Mucosa of descending colon (tissue), 3 donors: ENCODE data around the gene ITPK1. TPM values are rescaled to one million over a fixed set of nuclear protein-coding genes. Genes with fewer than 3 reads are reported as not detected.

ENCODE experiments used
- ATAC-seq: fragments of 200-7000 bp; cut with Tn5 transposase; one replicate; pipeline ENCODE4 v1.9.1; 2020; ENCODE audit warnings: mild to moderate bottlenecking, moderate library complexity
- DNase-seq, 3 donors: peaks; one replicate each; pipeline ENCODE4 v3.0.0-alpha.2; 2020
- H3K36me3 ChIP-seq: fragments of 200-600 bp; one replicate; pipeline ENCODE4 v1.8.0; 2021; ENCODE audit warnings: low read depth, mild to moderate bottlenecking
- H3K4me1 ChIP-seq: fragments of 200-600 bp; one replicate; pipeline ENCODE4 v1.8.0; 2021; ENCODE audit warnings: low read depth, mild to moderate bottlenecking
- H3K4me3 ChIP-seq: fragments of 200-600 bp; one replicate; pipeline ENCODE4 v1.8.0; 2021; ENCODE audit warnings: mild to moderate bottlenecking
- H3K9me3 ChIP-seq: fragments of 200-600 bp; one replicate; pipeline ENCODE4 v1.8.0; 2021; ENCODE audit warnings: mild to moderate bottlenecking
- intact Hi-C, 2 donors: fragments of 100-400 bp; cut with DNase I in 1 of 2; cut with micrococcal nuclease in 1 of 2; formaldehyde crosslinking; loops; one replicate each; pipeline versions ENCODE4 v1.11.0 to v1.11.1; 2022; cut with DNase I, micrococcal nuclease
- total RNA-seq, 3 donors: library from RNA; stranded (reverse); fragmentation: NEBNext Ultra II Directional in 2 of 3; extraction: Animal tissue kit (Norgen Biotek cat#: 25700) in 2 of 3; gene quantifications; one replicate each; pipeline versions ENCODE4 v1.2.1 to v1.2.4, GENCODE V29; 2021 to 2023
- TF ChIP-seq, protein P1 (sequence below): fragments of 200-600 bp; IDR thresholded peaks from one replicate; pipeline ENCODE4 v1.8.0; 2022; ENCODE audit warnings: antibody characterized with exemption, mild to moderate bottlenecking
- donor health status: DM: no; HTN: no; CAD: no; lungs with moderate emphysema.
- donor health status: DM: no; HTN: no; CAD: no.
- donor health status: DM: no; HTN: yes; CAD: no.

ITPK1 gene
- total RNA-seq, 3 donors from 2014 or later = 134 to 165 (median 152) TPM

DNA sequence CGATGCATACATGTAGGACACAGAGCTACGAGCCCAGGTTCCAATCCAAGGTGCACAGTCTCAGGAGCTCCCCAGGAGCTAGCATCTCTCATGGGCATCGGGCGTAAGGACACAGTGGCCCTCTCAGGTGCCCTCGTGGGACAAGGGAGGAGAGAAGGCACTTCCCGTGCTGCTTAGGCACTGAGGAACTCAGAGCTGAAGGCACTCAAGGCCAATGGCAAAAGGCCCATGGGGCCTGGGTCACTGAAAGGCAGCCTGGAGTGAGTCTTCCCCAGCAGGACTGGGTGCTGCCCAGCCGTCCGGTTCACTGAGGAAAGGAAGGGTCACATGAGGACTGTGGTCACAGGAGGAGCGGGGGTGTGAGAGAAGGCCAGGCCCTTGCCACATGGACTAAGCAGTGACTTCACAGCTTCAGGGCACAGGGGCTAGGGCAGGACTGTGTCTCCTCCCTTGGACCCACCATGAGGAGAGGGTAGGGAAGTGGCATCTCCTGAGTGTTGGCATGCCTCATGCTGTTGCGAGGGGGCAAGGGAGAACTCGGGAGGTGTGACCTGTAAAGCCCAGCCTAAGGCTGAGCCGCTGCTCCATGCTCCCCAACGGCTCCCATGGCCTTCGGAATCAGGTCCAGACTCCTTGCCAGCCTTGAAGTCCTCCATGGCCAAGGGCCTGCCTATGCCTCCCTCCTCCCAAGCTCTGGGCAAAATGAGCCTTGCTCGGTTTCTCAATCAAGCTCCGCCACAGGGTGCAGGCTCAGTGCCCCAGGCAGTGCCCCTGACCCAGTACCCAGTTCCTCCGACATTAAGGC lies 141.0 kb downstream of the ITPK1 start:
- intact Hi-C loops = no loop called here
- Histone ChIP-seq H3K4me1 (no peaks in the 10 kb centered on the region), H3K4me3 (no peak overlapping the region), H3K36me3 (no peaks in the 10 kb centered on the region), H3K9me3 (peaks cover 24% of the 10 kb centered on the region)
- TF ChIP-seq, protein P1, sequence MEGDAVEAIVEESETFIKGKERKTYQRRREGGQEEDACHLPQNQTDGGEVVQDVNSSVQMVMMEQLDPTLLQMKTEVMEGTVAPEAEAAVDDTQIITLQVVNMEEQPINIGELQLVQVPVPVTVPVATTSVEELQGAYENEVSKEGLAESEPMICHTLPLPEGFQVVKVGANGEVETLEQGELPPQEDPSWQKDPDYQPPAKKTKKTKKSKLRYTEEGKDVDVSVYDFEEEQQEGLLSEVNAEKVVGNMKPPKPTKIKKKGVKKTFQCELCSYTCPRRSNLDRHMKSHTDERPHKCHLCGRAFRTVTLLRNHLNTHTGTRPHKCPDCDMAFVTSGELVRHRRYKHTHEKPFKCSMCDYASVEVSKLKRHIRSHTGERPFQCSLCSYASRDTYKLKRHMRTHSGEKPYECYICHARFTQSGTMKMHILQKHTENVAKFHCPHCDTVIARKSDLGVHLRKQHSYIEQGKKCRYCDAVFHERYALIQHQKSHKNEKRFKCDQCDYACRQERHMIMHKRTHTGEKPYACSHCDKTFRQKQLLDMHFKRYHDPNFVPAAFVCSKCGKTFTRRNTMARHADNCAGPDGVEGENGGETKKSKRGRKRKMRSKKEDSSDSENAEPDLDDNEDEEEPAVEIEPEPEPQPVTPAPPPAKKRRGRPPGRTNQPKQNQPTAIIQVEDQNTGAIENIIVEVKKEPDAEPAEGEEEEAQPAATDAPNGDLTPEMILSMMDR = no peak
- ATAC-seq (no peak), DNase-seq (peak in 1 of 3 donors; percentile 20)

DNA sequence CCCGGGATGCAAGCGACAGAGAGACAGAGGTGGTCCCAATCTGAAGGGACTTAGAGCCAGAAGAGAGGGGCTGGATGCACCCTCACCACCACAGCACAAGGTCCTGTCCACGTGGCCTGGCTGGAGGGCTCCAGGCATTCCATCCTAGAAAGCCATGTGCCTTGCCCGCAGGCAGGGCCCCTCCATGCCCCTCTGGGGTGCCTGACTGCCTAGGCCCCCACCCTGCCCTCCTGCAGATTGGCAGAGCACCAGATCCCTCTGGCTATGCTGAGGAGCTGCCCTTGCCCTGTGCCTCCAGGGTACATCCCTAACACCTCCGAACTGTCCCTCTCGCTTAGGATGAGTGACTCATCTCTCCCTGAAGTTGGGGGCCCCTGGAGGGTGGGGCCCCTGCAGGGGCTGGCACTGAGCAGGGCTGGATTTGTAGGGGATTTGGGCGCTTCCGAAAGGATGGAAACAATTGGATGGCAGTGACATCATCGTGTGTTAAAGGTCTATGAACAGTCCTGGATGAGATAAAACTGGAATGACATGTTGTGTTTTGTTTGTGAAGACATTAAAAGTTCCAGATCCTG lies 141.8 kb downstream of the ITPK1 start:
- DNase-seq (no peak), ATAC-seq (peak; percentile 9)
- Histone ChIP-seq H3K4me3 (no peak overlapping the region), H3K9me3 (peaks cover 16% of the 10 kb centered on the region), H3K36me3 (no peaks in the 10 kb centered on the region), H3K4me1 (no peaks in the 10 kb centered on the region)
- intact Hi-C loops = no loop called here
- TF ChIP-seq, protein P1 = no peak

DNA sequence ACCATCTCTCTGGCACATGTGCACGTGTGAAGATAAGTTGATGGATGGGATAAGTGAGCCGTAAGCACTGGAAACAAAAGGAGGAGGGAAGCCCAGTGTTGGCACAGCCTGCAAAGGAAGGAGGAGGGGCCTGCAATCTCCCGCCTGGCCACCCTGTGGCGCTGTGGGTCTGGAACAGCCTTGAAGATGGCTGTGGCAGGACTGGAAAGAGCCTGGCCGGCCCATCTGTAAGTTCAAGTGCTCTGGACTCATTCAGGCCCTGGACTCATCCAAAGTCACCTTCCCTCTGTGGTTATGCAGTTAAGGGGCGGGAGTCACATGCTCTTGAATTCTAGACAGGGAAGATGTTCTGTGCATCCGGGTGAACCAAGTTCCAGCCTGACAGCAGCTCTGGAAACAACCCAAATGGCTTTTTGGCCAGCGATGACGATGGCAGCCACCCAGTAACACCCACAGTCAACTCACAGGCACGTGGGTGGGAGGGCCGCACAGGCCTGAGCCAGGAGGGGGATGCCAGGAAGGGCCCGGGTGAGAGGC lies 142.4 kb downstream of the ITPK1 start:
- Histone ChIP-seq H3K36me3 (no peaks in the 10 kb centered on the region), H3K4me3 (no peak overlapping the region), H3K9me3 (peaks cover 11% of the 10 kb centered on the region), H3K4me1 (no peaks in the 10 kb centered on the region)
- intact Hi-C loops = no loop called here
- ATAC-seq (peak; percentile 86), DNase-seq (peak; percentile 71 to 83 (median 80))
- TF ChIP-seq, protein P1 = peak; percentile 57

DNA sequence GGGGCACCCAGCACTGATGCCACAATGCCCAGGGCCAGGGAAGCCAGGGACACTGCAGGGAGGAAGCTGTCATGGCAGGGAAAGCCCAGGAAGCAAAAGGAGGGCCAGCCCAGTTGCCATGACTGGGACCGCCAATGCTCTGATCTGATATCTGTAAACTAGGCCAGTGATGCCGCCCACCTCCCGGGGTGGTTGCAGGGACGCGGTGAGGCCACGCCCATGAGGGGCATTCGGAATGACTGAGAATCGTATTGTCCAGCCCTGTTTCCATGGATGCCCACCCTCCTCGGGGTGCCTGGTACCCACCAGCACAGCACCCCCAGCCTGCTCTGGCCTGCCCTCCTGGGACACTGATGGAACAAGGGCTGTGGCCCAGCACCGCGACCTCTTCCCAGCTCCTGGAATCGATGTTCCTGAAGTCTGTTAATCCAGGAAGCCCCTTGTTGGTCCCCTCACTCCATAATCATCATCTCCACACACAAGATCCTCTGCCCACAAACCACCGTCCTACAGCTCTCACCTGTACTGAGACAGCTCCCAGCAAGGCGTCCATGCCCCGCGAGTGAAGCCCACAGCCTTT lies 144.0 kb downstream of the ITPK1 start:
- Histone ChIP-seq H3K36me3 (no peaks in the 10 kb centered on the region), H3K9me3 (peaks cover 6% of the 10 kb centered on the region), H3K4me1 (no peaks in the 10 kb centered on the region), H3K4me3 (no peak overlapping the region)
- intact Hi-C loops = no loop called here
- TF ChIP-seq, protein P1 = no peak
- ATAC-seq (no peak), DNase-seq (peak in 1 of 3 donors; percentile 36)

DNA sequence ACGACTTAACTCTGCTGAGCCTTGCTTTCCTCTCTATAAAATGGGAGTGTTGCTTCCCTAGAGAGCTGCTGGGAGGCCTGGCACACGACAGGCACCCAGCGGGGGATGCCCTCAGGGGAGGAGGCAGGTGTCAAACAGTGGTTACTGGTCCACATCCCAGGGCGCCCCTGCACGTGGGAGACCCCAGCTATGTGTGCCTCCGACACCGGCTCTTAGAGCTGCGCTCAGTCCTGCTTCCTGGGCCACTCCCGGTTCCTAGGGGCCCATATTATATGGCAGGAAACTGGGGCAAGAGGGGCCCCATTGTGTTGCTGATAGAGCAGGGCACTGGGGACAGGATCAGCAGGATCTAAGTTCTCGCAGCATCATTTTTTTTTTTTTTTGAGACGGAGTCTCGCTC lies 145.5 kb downstream of the ITPK1 start:
- DNase-seq (peak in 1 of 3 donors; percentile 16), ATAC-seq (no peak)
- intact Hi-C loops = no loop called here
- Histone ChIP-seq H3K9me3 (no peaks in the 10 kb centered on the region), H3K4me1 (no peaks in the 10 kb centered on the region), H3K36me3 (no peaks in the 10 kb centered on the region), H3K4me3 (no peak overlapping the region)
- TF ChIP-seq, protein P1 = no peak
